Renal pelvis (tissue), 4 donors: ENCODE measurements around the gene EEPD1. TPM values are rescaled to one million over a fixed set of nuclear protein-coding genes. Genes with fewer than 3 reads are reported as not detected.

Experiments used
- DNase-seq: peaks from one replicate; pipeline ENCODE4 v3.0.0-alpha.2; 2013
- polyA plus RNA-seq, 3 donors: library from polyadenylated mRNA; unstranded; fragments of 120-200 nt; gene quantifications; one replicate each; pipeline ENCODE4 v1.2.1, GENCODE V29; 2013; ENCODE audit not compliant: insufficient read length in 3 of 3

The EEPD1 gene
- polyA plus RNA-seq, 3 donors = 5.4 to 8.4 (median 6.3) TPM

GRCh38 chr7:36299223-36299774 is 146.2 kb downstream of the EEPD1 start:
- DNase-seq = no peak

DNA sequence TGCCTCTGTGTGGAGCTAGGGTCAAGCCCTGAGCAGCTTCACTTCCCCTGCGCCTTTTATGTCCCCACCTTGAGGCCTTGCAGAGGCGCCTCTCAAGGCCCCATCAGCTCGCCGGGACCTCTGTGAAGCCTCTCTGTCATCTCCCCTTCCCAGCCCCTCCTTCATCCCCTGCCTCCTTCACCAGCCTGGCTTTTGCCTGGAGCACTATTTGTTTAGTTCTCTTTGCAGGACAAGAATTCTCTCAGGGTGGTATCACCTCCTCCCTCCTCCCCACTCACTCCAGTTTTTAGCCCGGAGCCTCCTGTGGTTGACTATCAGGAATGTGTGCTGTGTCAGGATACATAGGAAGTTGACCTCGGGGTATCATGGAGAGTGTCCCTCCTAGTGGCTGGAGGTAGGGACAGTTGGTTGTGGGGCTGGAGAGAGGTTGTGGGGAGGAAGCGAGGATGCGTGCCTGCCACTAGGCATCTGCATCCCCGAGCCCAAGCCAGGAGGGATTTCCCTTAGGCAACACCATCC is 146.8 kb downstream of the EEPD1 start:
- no peak for DNase-seq

DNA sequence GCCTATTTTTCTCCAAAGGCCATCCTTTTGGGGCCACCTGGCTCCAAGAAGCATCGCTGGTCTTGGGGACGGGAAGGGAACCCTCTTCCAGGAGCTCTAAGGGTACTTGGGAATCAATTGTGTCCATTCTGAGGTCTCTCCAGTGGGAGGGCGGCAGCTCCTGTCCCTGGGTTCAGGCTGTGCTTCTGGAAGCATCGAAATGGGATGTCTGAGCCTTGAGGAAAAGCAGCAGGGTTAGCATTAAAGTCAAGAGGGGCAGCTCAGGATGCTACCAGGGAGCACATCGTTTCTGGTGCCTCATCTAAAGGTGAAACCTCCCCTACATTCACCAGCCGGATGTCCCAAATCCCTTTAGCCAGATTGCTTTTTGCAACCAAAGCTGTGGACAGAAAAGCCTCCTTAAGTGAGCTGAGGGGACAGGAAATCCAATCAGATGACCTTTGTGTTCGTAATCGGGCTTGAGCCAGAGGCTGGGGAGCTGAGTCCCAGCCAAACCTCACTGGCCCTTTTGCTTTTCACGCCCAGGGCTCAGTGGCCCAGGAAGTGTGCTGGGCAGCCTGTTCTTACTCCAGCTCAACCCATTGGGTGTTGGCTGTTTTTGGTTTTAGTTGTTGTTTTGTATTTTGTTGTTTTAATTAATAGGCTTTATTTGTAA is 147.8 kb downstream of the EEPD1 start:
- DNase-seq = no peak

DNA sequence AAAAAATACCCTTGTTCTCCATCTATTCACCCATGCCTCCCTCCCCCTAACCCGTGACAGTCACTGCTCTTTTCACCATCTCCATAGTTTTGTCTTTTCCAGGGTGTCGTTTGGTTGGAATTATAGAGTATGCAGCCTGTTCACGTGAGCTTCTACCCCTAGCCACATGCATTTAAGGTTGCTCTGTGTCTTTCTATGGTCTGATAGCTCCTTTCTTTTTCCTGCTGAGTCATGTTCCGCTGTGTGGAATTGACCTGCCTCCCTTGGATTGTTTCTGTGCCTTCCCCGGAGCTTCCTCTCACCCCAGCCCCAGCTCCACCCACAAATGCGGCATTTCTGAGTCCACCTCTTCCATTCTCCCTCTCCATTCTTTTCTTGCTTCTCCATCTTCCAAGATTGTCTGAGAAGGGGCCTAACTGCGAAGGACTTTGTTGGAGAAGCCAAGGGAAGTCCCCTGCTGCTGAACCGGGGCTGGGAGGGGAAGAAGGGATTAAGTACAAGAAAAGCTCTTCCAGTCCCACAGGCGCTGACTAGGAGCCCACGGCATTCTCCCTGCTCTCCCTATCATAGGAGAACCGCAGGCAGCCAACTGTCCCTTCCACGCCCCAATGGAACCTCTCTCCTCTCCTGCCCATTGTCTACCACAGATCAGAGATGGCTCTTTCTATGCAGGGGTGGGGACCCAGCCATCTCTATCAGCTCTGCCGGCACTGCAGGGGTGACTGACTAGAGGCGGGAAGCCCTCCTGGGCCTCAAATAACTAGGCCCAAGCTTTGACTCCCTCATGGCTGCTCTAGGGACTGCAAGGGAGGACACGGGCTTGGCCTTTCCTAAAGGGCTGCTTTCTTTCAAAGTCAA is 149.1 kb downstream of the EEPD1 start:
- no peak for DNase-seq

DNA sequence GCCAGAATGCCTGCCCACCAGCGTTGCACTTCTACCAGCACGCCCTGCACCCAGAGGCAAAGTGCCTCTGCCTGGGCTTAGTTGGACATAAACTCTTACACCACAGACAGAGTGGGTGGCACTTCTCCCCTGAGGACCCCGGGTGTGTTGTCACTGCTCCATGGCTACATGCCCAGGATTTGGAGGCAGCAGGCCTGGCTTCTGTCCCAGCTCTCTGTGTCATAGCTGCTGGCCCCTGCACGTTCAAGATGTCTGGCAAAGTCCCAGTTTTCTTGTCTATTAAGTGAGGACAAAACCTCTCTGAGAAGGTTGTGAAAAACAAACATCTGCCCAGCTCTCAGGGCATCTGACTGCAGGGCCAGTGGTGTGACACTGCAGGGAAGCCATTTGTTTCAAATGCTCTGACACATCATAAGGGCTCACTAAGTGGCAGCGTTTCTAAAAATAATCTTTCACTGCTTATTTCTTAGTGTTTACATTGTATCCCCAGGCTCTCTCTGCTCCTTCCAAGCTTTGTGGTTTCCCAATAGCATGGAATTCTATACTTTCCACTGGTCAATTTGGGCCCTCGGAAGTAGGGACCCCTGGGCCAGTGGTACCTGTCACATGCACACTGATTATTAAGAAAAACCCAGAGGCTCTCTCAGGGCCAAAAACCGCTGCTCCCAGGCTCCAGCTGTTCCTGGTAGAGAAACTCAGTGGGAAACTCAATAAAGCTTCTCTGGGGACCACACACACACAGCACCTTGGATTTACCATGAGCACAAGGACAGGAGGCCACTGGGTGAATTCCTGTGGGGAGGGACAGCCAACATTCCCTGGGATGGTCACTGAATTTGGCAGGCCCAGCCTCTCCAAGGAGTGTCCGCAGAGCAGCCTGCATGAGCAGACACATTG is 150.4 kb downstream of the EEPD1 start:
- DNase-seq = no peak

GRCh38 chr7:36304099-36304425 is 151.0 kb downstream of the EEPD1 start:
- DNase-seq = no peak

DNA sequence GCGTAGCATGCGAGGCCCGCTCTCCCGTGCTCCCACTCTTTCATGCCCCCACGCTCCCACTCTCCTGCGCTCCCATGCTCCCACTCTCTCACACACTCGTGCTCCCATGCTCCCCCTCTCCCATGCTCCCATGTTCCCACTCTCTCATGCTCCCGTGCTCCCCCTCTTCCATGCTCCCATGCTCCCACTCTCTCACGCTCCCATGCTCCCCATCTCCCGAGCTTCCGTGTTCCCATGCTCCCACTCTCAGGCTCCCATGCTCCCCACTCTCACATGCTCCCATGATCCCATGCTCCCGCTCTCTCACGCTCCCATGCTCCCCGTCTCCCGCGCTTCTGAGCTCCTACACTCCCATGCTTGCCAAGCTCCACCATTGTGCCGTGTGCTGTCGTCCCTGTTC is 152.2 kb downstream of the EEPD1 start:
- DNase-seq = no peak

GRCh38 chr7:36305648-36306047 is 152.6 kb downstream of the EEPD1 start:
- DNase-seq = no peak

DNA sequence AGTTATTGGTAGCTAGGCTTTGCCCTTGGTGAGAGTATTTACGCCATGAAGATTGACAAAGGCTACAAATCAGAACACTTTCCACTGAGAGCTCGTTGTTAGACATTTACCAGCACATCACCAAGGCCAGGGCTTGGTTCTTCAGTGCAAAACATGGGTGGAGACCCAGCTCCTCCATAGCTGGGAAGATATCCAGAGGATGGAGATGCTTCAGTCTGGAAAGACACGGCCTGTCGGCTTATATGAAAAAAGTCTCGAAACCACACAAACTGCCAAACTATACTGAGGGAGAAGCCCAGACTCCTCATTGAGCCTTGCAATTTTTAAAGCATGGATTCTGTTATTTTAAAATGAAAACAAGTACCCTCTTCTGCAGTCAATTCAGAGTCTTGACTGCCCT is 153.2 kb downstream of the EEPD1 start:
- DNase-seq = no peak

DNA sequence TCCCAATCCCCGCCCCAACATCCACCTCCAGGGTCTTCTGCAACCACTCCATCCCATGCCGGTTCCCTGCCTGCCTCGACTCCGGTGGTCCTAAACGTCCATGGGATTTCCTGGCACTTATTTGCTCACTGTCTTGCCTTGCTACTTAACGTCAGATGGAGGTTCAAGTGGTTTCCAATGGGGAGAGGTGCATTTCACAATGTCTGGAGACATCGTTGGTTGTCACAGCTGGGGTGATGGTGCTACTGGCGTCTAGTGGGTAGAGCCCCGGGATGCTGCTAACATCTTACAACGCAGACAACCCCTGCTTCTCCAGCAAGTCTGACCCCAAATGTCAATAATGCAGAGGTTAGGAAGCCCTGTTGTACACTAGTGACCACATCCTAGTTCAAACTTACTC is 153.7 kb downstream of the EEPD1 start:
- no peak for DNase-seq

DNA sequence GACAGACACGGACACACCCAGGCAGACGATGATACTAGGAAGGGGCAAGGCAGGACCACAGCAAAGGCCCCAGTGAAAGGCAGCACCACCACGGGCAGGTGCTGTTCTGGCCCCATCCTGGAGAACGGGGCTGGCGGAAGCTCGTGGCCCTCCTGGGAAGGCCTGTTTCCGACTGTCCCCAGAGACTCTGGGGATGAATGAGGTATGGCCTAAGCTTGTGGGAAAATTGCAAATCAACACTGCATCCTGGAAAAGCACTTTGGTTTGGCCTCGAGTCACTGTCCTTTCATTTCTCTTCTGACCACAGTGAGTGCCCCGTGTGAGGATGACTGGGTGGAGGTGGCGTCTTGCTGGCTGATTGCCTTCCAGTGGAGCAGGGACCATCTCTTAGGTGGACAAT is 155.0 kb downstream of the EEPD1 start:
- no peak for DNase-seq

- DNase-seq = no peak
These were observed 156.2 kb downstream of the EEPD1 start for GRCh38 chr7:36309301-36309700.

DNA sequence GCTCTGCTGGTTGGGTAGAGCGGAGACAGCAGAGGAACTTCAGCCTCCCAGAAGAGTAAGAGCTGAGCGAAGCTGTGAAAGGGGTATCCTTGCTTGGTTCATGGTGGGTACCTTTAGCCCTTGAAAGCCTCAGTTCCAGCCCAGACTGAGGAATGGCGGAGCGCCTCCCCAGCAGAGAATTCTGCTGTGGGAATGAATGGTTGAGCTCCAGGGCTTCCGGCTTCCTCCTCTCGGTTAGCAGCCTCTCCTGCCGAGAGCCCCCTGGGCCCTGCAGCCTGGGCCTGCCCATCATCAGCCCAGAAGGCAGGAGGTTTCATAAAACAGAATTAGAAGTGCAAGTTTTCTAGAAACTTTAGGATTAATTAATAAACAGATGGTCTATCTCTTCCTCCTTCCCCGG is 156.7 kb downstream of the EEPD1 start:
- DNase-seq = no peak

DNA sequence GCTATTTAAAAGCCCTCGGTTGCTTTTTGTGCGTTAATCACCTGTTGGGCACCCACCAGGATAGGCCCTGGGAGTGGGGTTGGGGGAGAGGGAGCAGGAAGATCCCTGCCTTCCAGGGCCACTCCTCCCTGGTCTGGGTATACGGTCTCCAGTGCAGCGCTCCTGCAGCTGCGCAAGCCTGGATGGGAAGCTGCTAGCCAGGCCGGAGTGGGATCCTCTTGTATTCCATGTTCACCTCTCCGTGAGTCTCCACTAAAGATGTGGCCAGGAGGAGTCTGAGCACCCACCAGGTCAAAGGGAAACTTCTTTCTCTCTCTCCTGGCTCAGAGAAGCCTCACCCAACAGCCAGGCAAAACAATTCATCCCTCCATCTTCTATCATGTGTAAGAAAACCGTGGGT is 157.8 kb downstream of the EEPD1 start:
- DNase-seq = no peak

GRCh38 chr7:36311539-36311938 is 158.5 kb downstream of the EEPD1 start:
- no peak for DNase-seq

DNA sequence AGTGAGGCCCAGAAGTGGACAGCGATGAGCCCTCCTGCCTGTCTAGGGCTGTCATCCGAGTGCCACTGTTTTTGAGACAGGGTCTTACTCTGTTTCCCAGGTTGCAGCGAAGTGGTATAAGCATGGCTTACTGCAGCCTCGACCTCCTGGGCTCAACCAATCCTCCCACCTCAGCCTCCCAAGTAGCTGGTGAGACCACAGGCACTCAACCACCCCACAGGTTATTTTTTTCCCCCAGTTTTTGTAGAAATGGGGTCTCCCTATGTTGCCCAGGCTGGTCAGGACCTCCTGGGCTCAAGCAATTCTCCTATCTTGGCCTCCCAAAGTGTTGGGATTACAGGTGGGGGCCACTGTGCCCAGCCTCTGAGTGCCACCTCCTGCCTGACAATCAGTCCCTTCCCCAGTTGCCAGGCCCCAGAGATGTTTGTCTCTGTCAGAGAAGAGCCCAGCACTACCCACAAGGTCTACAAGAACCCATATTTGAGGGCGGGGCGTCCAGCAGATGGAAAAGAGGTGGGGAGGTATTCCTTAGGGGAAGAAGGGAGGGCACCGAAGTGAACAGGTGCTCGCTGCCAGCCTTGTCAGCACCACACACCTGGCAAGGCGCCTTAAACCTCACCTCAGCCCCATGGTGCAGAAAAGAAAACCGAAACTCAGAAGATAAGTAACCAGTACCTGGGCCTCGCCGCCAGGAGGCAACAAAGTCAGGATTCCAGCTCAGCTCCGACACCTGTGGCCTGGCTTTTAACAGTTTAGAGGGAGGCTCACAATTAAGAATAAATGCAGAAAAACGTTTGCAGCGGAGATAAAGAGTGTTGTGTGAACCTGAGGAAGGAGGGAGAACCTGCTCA is 159.2 kb downstream of the EEPD1 start:
- no peak for DNase-seq

DNA sequence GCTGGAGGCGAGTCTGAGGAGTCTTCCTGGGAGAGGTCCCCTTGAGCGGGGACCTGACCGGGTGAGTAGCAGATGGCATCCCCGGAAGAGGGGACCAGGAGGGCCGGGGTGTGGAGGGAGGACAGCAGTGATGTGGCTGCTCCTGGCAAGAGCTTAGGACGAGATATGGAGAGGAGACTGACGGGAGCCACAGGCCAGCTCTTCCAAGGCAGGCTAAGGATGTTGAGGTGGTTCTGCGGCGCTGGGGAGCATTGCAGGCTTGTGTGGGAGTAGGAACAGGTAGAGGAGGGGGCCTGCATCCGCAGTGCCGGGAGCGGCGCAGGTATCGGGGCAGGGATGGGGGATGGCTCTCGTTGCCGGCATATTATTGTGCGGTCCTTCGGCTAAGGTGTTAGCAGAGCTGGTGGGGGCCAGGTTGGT is 159.9 kb downstream of the EEPD1 start:
- DNase-seq = no peak

DNA sequence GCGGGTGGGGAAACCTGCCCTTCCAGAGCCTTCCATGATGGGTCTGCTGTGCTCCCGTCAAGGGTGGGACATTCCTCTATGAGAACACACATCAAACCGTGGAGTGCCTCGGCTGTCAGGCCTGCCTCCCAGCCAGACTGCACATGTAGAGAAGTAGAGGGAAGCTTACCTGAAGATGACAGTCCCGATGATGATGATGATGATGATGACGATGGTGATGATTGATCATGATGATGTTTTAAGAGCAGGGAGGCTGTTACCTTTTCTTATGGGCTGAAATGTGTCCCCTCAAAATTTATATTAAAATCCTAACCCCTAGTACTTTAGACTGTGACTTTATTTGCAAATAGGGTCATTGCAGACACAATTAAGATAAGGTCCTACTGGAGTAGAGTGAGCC is 160.6 kb downstream of the EEPD1 start:
- no peak for DNase-seq

DNA sequence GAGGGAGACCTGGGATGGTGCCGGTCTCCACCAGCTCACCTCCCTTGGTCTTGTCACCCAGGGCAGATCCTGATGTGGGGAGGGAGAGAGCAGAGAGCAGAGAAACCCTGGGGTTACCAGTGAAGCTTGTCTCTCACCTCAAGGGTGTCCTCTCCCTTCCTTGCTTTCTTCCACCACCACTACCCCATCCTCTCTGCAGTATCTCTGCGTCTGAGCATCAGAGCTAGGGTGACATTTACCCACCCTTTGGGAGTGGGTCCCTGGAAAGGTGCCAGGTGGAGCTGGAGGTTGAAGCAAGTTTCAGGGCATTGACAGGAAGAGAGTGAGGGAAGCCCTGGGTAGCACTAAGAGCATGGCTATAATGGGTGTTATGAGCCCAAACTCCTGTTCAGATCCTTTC is 161.4 kb downstream of the EEPD1 start:
- no peak for DNase-seq

DNA sequence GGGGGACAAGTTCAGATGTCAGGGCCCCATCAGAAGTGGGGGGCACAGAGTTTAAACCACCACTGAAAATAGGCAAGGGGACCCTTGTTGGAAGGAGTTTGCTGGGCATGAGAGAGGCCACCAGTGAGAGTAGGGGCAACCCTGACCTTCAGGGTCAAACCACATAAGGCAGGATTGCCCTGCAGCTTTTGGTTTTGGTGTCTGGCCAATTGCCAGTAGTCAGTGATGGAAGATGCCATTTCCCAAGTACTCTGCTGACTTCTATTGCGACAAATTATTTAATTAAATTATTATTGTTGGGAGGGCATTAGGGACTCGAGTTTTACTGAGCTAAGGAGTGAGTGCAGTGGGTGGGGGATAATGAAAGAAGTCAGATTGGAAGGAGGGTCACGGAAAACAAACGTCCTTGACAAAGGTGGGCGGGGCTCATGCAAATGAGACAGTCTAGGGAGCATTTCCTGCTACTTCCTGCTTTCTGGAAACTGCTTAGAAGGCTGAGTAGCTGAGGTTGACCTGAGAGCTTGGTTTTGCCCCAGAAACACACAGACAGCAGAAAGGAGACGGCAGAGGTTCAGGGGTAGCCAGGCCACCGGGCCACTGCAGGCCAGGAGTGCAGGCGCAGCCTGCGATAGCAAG is 162.4 kb downstream of the EEPD1 start:
- DNase-seq = no peak

- DNase-seq = no peak
These were observed 163.3 kb downstream of the EEPD1 start for GRCh38 chr7:36316319-36316718.
